ES-I3 (cell line): ENCODE results near the gene ERCC5.

Source experiments
- H3K36me3 ChIP-seq: 2 replicates; pipeline ENCODE4 v1.6.1; 2013; ENCODE audit warnings: mild to moderate bottlenecking, low read length, control low read depth, moderate library complexity; ENCODE audit not compliant: insufficient read depth
- H3K4me1 ChIP-seq: 2 replicates; pipeline ENCODE4 v1.6.1; 2013; ENCODE audit warnings: mild to moderate bottlenecking, control low read depth, low read length; ENCODE audit not compliant: insufficient read depth
- H3K9ac ChIP-seq: 2 replicates; pipeline ENCODE4 v1.6.1; 2013; ENCODE audit warnings: low read depth, mild to moderate bottlenecking, low read length, moderate library complexity
- H3K9me3 ChIP-seq: 2 replicates; pipeline ENCODE4 v1.6.1; 2013; ENCODE audit warnings: mild to moderate bottlenecking, low read length, moderate library complexity; ENCODE audit not compliant: control insufficient read depth, insufficient read depth

The ERCC5 gene

DNA sequence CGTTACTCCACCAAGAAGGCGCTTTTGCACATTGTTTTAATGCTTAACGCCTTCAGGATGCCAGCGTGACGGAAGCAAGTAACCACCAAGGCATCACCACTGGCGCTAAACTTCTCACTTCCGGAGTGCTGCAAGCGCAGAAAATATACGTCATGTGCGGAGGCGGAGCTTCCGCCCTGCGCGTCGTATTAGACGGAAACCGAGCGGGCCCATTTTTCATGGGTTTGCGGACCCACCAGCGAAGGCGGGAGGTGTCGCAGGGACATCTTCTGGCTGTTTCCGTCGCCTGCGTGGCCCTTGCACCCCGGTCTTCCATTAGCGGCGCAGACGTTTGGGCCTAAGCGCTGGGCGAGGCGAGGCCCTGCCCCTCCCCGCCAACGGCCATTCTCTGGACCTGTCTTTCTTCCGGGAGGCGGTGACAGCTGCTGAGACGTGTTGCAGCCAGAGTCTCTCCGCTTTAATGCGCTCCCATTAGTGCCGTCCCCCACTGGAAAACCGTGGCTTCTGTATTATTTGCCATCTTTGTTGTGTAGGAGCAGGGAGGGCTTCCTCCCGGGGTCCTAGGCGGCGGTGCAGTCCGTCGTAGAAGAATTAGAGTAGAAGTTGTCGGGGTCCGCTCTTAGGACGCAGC lies at the start of gene ERCC5:
Gene ERCC5, plus strand, starts transcription at position 403 of the 631 bp plus-strand sequence. CDS start 235 bp downstream, outside the sequence.
- no peaks in the 10 kb centered on the region for H3K4me1 ChIP-seq
- peak within 1 kb of the TSS; percentile 72 for H3K9ac ChIP-seq
- H3K36me3 ChIP-seq, result no peaks in the 10 kb centered on the region
- no peaks in the 10 kb centered on the region for H3K9me3 ChIP-seq

GRCh38 chr13:102798581-102799425 lies 47.0 kb upstream of the ERCC5 start, which contains the start of the genes BIVM and POGLUT2:
BIVM (plus strand) TSS chr13:102799119; CDS start chr13:102807268, 8,149 bp downstream.
POGLUT2 (minus strand) TSS chr13:102798976; CDS start chr13:102798670, 306 bp downstream.
- 0 out of 2 replicates have a peak, but pooled peaks cover 13% of the 10 kb centered on the region for H3K4me1 ChIP-seq
- no peaks in the 10 kb centered on the region for H3K36me3 ChIP-seq
- H3K9me3 ChIP-seq, result no peaks in the 10 kb centered on the region
- H3K9ac ChIP-seq, result peak within 1 kb of the TSS; percentile 61

- H3K9ac ChIP-seq, result peak overlapping the region; percentile 61
- no peaks in the 10 kb centered on the region for H3K36me3 ChIP-seq
- H3K4me1 ChIP-seq, result 0 out of 2 replicates have a peak, but pooled peaks cover 7% of the 10 kb centered on the region
- H3K9me3 ChIP-seq, result no peaks in the 10 kb centered on the region
Observed at GRCh38 chr13:102799426-102800144, 46.2 kb upstream of the ERCC5 start.

DNA sequence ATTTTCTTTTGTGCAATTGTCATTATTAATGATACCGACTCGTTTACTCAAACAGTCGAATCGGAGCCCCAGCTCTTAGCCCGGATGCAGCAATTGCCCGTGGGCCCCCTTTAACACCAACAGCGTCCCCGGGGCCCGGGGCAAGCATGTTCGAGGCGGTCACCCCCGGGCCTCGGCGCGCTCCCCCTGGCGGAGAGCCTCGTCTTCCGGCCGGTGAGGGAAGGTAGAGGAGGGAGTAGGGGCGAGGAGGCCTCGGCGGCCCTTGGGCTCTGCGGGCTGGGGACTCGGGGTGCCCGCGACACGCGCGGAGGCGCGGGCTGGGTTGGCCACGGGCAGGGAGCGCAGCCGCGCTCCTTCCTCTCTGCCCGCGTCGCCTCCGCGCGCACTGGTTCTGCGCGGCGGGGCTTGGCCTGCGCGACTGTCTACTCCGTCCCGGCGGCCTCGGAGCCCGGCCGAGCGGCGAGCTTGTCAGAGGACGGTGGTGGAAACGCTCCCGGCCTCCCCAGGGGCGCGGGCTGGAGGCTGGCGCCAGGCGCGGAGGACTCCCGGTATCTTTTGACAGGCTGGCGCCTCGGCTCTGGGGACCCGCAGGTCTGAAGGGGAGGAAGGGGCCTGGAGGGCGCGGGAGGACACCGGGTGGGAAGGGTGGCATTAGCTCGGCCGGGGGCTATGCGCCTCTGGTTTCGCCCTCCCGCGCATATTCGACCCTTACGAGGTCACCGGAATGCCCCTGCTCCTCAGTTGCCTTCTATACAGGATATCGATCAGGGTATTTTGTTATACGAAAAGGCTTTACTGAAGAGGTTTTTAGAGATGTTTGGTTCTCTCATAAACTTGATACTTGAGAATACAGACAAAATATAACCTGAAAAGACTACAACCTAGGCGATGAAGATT lies 45.4 kb upstream of the ERCC5 start:
- Histone ChIP-seq H3K4me1 (0 out of 2 replicates have a peak, but pooled peaks cover 6% of the 10 kb centered on the region), H3K9me3 (no peaks in the 10 kb centered on the region), H3K36me3 (no peaks in the 10 kb centered on the region), H3K9ac (peak overlapping the region; percentile 61)

DNA sequence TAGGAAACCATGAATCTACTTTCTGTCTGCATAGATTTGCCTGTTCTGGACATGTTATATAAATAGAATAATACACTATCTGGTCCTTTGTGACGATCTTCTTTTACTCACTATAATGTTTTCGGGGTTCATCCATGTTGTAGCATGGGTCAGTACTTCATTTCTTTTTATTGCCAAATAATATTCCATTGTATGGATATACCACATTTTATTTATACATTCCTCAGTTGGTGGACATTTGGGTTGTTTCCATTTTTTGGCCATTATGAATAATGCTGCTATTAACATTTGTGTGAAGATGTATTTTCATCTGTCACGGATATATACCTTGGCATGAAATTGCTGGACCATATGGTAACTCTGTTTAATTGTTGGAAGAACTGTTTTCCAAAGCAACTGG lies 40.2 kb upstream of the ERCC5 start:
- peaks cover under 1% of the 10 kb centered on the region; the same call in 1 of the 2 replicates for H3K9me3 ChIP-seq
- H3K36me3 ChIP-seq, result no peaks in the 10 kb centered on the region
- H3K4me1 ChIP-seq, result no peaks in the 10 kb centered on the region
- no peak overlapping the region for H3K9ac ChIP-seq

- peaks cover 5% of the 10 kb centered on the region; the same call in 1 of the 2 replicates for H3K9me3 ChIP-seq
- H3K9ac ChIP-seq, result no peak overlapping the region
- H3K4me1 ChIP-seq, result peaks cover 3% of the 10 kb centered on the region
- H3K36me3 ChIP-seq, result no peaks in the 10 kb centered on the region
Observed at GRCh38 chr13:102807699-102808098, 38.1 kb upstream of the ERCC5 start.

GRCh38 chr13:102812611-102813287 lies 33.1 kb upstream of the ERCC5 start:
- H3K4me1 ChIP-seq, result peaks cover 6% of the 10 kb centered on the region
- no peak overlapping the region for H3K9ac ChIP-seq
- H3K36me3 ChIP-seq, result no peaks in the 10 kb centered on the region
- H3K9me3 ChIP-seq, result peaks cover 7% of the 10 kb centered on the region; the same call in 1 of the 2 replicates

DNA sequence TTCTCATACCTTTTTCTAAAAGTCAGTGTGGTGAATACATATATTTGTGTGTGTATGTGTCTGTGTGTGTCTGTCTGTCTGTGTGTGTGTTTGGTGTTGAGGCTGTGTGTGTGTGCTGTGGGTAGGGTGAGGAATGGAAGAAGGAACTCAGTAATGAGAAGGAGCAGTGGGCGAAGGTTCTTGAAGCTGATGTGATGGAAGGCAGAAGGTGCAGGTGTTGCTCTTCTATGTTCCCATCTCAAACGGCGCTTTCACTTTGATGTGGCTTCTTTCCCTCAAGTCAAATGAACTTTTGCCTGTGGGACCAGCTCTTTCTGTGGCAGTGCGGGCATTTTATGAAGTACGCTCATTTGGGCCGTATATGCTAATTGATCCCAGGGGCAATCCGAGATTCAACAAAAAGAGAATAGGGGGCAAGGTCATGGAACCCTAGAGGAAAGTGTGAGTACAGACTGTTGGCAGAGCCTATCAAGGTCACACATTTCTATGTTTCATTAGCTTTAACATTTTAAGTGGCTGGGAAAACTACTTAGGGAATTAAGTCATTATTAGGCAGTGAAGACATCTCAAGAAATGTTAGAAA lies 31.7 kb upstream of the ERCC5 start:
- H3K36me3 ChIP-seq, result no peaks in the 10 kb centered on the region
- H3K9me3 ChIP-seq, result peaks cover 7% of the 10 kb centered on the region; the same call in 1 of the 2 replicates
- H3K4me1 ChIP-seq, result peaks cover 6% of the 10 kb centered on the region
- no peak overlapping the region for H3K9ac ChIP-seq

- no peaks in the 10 kb centered on the region for H3K36me3 ChIP-seq
- H3K9ac ChIP-seq, result no peak overlapping the region
- peaks cover 7% of the 10 kb centered on the region; the same call in 1 of the 2 replicates for H3K9me3 ChIP-seq
- peaks cover 6% of the 10 kb centered on the region for H3K4me1 ChIP-seq
Observed at GRCh38 chr13:102814793-102815192, 31.0 kb upstream of the ERCC5 start.

GRCh38 chr13:102815788-102816187 lies 30.0 kb upstream of the ERCC5 start:
- no peaks in the 10 kb centered on the region for H3K36me3 ChIP-seq
- peaks cover 5% of the 10 kb centered on the region; the same call in 1 of the 2 replicates for H3K9me3 ChIP-seq
- no peak overlapping the region for H3K9ac ChIP-seq
- peaks cover 6% of the 10 kb centered on the region for H3K4me1 ChIP-seq

GRCh38 chr13:102816708-102817107 lies 29.1 kb upstream of the ERCC5 start:
- H3K4me1 ChIP-seq, result peaks cover 6% of the 10 kb centered on the region
- H3K36me3 ChIP-seq, result no peaks in the 10 kb centered on the region
- 0 out of 2 replicates have a peak, but pooled peaks cover 2% of the 10 kb centered on the region for H3K9me3 ChIP-seq
- H3K9ac ChIP-seq, result no peak overlapping the region

- Histone ChIP-seq H3K9me3 (0 out of 2 replicates have a peak, but pooled peaks cover 2% of the 10 kb centered on the region), H3K36me3 (peaks cover 4% of the 10 kb centered on the region; the same call in 1 of the 2 replicates), H3K4me1 (peaks cover 6% of the 10 kb centered on the region), H3K9ac (no peak overlapping the region)
Observed at GRCh38 chr13:102817241-102817640, 28.6 kb upstream of the ERCC5 start.
